ENCODE measurements around the gene HIBCH. TPM values are rescaled to one million over a fixed set of nuclear protein-coding genes. Genes with fewer than 3 reads are reported as not detected.
"Not testable (repeated sequence)": the region's sequence is repeated elsewhere in the genome, so short reads cannot be mapped to it uniquely, and the experiment has no call there.

The HIBCH gene
- total RNA-seq, 4 donors from 2014 or later: 27.5 to 40.1 (median 32.7) TPM

GRCh38 chr2:190254063-190254850, 65.4 kb downstream of the HIBCH start:
- intact Hi-C loops (cut with DNase I): no loop called here
- H3K4me1 ChIP-seq: no peaks in the 10 kb centered on the region
- no peak overlapping the region for H3K27ac ChIP-seq
- peaks cover 5 to 8% of the 10 kb centered on the region in 2 donors for H3K36me3 ChIP-seq
- no peak overlapping the region for H3K4me3 ChIP-seq (replicated peaks in 1 of 3)
- DNase-seq: no peak
- no peaks in the 10 kb centered on the region for H3K9me3 ChIP-seq
- WGBS, 2 donors: 95% methylated on average over 3 of the region's 3 CpGs
- TF ChIP-seq CTCF (IDR thresholded peaks at IDR 0.05): no peak
- TF ChIP-seq POLR2A (IDR thresholded peaks at IDR 0.05): no peak
- H3K27me3 ChIP-seq: no peaks in the 10 kb centered on the region

GRCh38 chr2:190250421-190250820, 69.2 kb downstream of the HIBCH start:
- TF ChIP-seq POLR2A (IDR thresholded peaks at IDR 0.05): no peak
- no peak for TF ChIP-seq CTCF (IDR thresholded peaks at IDR 0.05)
- Histone ChIP-seq H3K9me3 (no peaks in the 10 kb centered on the region), H3K27ac (no peak overlapping the region), H3K27me3 (no peaks in the 10 kb centered on the region), H3K4me1 (no peaks in the 10 kb centered on the region), H3K4me3 (replicated peaks in 1 of 3) (no peak overlapping the region), H3K36me3 (peaks cover 3 to 8% of the 10 kb centered on the region in 2 donors)
- 87 to 97% methylated on average over 2 of the region's 2 CpGs for WGBS, 2 donors
- DNase-seq: no peak
- intact Hi-C loops (cut with DNase I): no loop called here

- TF ChIP-seq POLR2A (IDR thresholded peaks at IDR 0.05): no peak
- TF ChIP-seq CTCF (IDR thresholded peaks at IDR 0.05): no peak
- Histone ChIP-seq H3K27ac (no peak overlapping the region), H3K36me3 (no peaks in the 10 kb centered on the region), H3K4me1 (no peaks in the 10 kb centered on the region), H3K9me3 (no peaks in the 10 kb centered on the region), H3K4me3 (replicated peaks in 1 of 3) (no peak overlapping the region), H3K27me3 (no peaks in the 10 kb centered on the region)
- intact Hi-C loops (cut with DNase I): no loop called here
- no peak for DNase-seq
- WGBS, 2 donors: 62 to 78% methylated on average over 2 of the region's 2 CpGs
These were observed 84.0 kb downstream of the HIBCH start for GRCh38 chr2:190235551-190236075.

- no peaks in the 10 kb centered on the region for H3K4me1 ChIP-seq
- intact Hi-C loops (cut with DNase I): no loop called here
- no peak overlapping the region for H3K27ac ChIP-seq
- no peaks in the 10 kb centered on the region for H3K36me3 ChIP-seq
- H3K9me3 ChIP-seq: no peaks in the 10 kb centered on the region
- 96 to 97% methylated on average over 4 of the region's 4 CpGs for WGBS, 2 donors
- no peaks in the 10 kb centered on the region for H3K27me3 ChIP-seq
- H3K4me3 ChIP-seq (replicated peaks in 1 of 3): no peak overlapping the region
- TF ChIP-seq POLR2A (IDR thresholded peaks at IDR 0.05): no peak
- no peak for TF ChIP-seq CTCF (IDR thresholded peaks at IDR 0.05)
- DNase-seq: no peak
These were observed 84.5 kb downstream of the HIBCH start for GRCh38 chr2:190235101-190235500.

- H3K9me3 ChIP-seq; H3K27ac ChIP-seq; H3K4me3 ChIP-seq (replicated peaks in 1 of 3); intact Hi-C loops (cut with DNase I); H3K4me1 ChIP-seq; DNase-seq; H3K36me3 ChIP-seq; H3K27me3 ChIP-seq: not testable (repeated sequence)
- WGBS, 2 donors: 89 to 100% methylated on average over 11 to 12 of the region's 12 CpGs
These were observed 95.6 kb downstream of the HIBCH start for GRCh38 chr2:190223989-190224388.

GRCh38 chr2:190222745-190223144, 96.9 kb downstream of the HIBCH start:
- H3K4me3 ChIP-seq (replicated peaks in 1 of 3); H3K27ac ChIP-seq; DNase-seq; intact Hi-C loops (cut with DNase I); H3K9me3 ChIP-seq; H3K36me3 ChIP-seq; H3K27me3 ChIP-seq; H3K4me1 ChIP-seq: not testable (repeated sequence)
- WGBS, 2 donors: 97 to 100% methylated on average over 2 of the region's 2 CpGs
